H54 (cell line): ENCODE data around the gene ATXN3L.

Experiments
- DNase-seq: peaks from one replicate; pipeline ENCODE4 v3.0.0; 2011; ENCODE audit warnings: low spot score, mixed read lengths; ENCODE audit not compliant: insufficient read length
- FAIRE-seq: peaks from 3 replicates; lab custom pipeline; 2011; peaks lifted over from hg19 to GRCh38; lab: Jason Lieb, UNC
- POLR2A ChIP-seq: IDR thresholded peaks from 2 replicates; pipeline ENCODE4 v1.6.1; 2011; ENCODE audit warnings: low read depth, mild to moderate bottlenecking, low read length

Gene ATXN3L

DNA sequence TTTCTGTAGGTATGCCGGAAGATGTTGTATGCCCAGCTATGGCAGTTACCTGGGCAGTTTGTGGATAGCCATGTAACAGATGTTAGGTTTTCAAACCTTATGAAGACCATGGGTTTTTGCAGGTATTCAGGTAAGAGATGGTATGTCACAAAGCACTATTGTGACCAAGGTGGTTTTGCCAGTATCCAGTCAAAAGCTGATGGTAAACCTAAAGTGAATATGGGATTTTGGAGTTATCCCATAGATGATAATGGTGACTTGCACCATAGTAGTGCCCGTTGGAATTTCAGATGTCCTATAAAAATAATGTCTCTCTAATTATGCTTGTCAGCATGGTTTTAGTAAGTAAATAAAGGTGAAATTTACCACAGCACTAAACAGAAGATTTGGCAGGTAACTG is at the start of gene ATXN3L:
Gene ATXN3L, minus strand, starts transcription at position 101 of the 400 bp plus-strand sequence. CDS start 119 bp downstream, outside the sequence.
- DNase-seq (no peak), FAIRE-seq (no peak)
- no peak for TF ChIP-seq POLR2A

DNA sequence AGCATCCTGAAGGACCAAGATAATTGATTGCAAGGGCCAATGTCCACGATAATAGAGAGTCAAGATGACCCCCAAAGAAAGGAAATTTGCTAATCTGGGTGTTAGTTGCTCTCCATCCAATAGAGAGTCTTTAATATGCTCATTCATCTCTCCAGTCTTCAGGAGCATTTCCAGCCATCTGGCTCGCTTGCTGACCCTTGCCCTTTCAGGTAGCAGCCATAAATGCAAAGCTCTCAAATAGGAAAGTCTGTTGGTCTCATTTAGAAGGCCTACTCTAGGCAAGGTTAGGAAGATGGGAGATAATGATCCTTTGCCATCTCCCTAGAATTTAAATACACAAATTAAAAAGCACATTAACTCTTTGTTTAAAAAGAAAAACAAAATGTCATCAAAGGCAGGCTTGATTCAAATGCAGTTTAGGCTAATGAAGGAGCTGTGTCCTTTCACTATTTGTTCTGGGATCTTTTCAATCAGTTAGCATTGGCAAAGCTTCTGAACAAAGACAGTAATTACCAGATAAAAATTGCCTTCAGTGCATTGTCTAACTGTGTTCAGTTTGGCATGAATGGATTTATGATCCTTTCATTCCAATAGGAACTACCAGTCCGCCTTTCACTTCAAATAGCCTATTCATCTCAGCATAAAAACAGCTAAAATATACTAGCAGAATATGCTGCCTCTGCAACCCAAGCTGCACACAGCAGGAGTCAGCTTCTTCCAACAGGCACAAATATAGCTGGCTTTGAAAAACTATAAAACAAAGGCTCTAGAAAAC is 49.6 kb upstream of the ATXN3L start:
- no peak for TF ChIP-seq POLR2A
- DNase-seq (no peak), FAIRE-seq (no peak)

DNA sequence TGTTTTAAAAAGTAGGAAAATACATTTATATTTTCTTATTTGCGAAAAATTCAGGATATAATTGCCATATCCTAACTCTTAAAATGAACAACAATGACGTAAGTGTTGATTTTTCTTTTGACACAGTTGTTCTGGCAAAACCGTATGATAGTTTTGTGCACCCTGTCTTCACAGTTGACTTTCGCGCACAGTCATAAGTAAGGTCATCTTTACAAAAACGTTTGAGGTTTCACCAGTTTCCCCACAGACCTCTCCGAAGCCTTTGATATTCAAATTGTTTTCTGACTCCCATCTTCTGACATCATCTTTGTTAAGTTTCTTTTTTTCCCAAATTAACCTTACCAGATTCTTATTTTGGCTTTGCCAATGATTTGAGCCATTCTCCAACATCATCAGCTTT is 48.1 kb upstream of the ATXN3L start:
- DNase-seq = no peak
- no peak for TF ChIP-seq POLR2A
- FAIRE-seq = no peak

DNA sequence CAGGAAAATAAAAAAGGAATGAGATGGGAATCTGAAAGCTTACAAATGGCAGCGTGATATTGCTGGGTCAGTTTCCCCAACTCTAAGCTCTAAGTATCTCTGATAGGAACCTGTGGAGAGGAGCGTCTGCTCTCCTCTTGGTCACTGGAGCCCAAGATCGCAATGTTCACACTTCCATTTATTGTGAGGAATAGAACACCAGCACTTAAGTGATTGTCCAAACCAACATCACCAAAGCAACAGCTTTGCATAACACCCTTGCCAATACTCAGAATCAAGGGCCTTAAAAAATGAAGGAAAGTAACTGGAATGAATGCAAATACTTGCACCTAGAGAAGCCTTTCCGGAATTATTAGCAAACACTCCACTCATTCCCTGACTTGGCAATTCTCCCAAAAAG is 46.8 kb upstream of the ATXN3L start:
- no peak for DNase-seq
- no peak for TF ChIP-seq POLR2A
- FAIRE-seq = no peak

DNA sequence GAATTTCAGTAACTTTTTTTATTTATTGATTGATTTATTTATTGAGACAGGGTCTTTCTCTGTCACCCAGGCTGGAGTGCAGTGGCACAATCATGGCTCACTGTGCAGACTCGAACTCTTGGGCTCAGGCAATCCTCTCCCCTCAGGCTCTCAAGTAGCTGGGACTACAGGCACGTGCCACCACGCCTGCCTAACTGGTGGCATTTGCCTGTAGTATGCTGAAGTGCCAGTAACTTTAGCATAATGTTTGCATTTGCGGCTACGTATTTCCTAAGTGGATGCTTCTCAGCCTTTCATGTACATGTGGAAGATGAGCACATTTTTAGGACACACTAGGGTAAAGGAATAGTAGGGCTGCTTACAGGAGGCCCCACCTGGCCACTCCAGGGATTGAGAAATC is 45.3 kb upstream of the ATXN3L start:
- no peak for TF ChIP-seq POLR2A
- no peak for FAIRE-seq

DNA sequence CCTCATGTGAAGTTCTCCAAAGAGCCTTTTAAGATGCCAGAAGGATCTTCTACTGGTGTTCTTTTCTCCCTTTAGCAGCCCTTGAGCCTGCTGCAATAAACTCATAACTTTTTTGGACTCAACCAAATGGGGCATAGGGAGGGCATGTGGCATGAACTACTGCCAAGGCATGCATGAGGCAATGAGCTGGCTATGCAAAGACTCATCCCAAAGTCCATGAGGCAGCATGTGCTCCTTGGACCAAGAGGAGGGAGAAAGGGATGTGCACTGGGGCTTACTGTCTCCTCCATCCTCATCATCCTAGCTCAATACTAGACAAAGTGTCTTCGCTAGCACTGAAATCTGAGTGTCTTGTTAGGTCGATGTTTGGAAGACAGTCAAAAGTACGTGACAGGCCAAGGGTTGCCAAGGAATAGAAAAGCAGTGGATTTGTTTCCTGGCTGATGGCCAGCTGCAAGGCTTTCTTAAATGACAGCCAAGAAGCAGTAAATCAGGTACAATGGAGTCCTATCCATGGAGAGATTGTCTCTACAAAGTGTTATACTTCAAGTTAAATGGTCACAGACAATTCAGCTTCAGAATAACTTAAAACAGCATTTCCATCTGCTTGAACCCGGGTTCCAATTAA is 44.5 kb upstream of the ATXN3L start:
- DNase-seq (no peak), FAIRE-seq (no peak)
- TF ChIP-seq POLR2A = no peak

More for the DNA sequence above, 45.3 kb upstream of the ATXN3L start:
- DNase-seq = no peak

DNA sequence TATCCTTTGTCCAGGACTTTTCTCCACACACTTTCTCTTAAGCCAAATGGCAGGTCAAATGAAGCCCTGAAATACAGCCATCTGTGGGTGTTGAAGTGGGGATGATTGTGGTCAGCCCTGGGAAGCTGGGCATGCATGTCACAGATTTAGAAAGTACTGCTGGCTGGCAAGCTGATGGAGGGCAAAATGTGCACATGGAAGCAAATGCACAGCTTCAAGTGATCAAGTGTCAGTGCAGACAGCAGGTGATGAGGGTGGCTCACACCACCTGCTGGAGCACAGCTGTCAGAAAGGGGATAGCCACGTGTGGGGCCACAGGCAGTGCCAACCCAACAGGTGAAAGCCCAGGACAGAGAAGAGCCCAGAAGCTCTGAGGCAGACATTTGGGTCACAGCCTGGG is 40.3 kb upstream of the ATXN3L start:
- no peak for TF ChIP-seq POLR2A
- FAIRE-seq = no peak
- no peak for DNase-seq

DNA sequence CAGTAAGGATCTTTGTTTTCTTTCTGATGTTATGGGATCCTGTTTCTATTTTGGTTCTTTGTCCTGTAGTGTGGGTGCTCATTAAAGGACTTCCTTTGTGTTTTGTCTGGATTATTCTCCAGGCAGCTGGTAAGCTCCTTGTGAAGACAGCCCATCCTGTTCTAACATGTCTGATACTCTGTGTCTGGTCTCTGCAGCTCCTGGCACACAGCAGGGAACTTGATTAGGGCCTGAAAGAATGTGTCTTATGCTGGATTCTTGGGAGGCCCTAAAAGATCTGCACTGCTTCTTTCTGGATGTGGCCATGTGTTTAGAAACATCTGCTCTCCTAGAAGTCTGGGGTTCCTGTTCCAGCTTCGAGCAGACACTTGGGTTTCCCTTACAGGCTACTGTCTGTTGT is 38.1 kb upstream of the ATXN3L start:
- TF ChIP-seq POLR2A = no peak
- no peak for DNase-seq
- FAIRE-seq = no peak

DNA sequence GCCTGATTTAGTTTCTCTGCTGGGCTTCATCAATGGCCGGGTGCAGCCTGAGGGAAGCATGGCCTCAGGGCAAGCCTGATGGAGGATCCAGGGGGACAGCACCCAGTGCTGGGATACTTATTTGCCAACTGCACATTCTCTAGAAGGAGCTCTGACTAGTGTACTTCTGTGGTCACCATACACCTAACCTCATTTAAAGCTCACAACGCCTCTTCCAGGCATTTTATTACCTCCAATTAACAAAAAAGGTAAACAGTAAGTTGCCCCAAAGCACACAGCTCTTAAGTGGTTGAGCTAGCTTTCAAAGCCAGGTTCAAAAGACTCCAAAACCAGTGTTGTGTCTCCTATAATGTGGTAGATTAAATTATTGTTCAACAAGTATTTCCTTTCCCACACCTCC is 26.8 kb upstream of the ATXN3L start:
- TF ChIP-seq POLR2A = no peak
- DNase-seq (no peak), FAIRE-seq (no peak)

DNA sequence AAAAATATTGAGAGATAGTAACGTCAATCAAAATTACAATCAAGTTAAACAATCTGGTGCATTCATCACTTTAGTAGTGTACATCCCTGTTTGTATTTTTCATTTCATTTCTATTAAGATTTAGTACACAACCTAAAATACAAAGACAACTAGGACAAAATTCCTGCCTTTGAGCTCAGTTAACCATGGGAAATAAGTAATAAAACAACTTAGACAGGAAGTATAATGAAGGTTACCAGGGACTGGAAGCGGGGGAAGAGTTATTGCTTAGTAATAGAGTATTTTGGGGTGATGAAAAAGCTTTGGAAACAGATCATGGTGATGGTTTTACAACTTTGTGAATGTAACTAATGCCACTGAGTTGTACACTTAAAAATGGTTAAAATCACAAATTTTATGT is 25.6 kb upstream of the ATXN3L start:
- no peak for FAIRE-seq
- TF ChIP-seq POLR2A = no peak

DNA sequence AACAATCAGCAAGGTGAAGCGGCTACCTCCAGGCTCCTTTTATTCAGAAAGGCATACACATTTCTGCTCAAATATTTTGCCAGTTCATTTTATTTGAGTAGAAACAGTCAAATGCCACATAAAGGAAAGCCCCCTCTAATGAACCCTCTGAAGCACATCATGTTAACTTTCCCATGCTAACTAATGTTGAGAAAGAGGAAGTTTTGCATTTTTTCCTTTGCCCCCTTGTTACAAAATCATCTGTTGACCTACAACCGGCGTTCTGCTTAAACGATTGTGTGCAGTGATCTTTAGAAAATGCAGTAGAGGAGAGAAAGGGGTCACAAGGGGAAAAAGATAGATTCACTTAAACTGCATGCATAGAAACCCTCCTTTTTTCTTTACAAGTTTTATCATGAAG is 25.2 kb upstream of the ATXN3L start:
- DNase-seq = no peak
- no peak for TF ChIP-seq POLR2A
- FAIRE-seq = no peak

More for the DNA sequence above, 25.6 kb upstream of the ATXN3L start:
- DNase-seq = no peak

DNA sequence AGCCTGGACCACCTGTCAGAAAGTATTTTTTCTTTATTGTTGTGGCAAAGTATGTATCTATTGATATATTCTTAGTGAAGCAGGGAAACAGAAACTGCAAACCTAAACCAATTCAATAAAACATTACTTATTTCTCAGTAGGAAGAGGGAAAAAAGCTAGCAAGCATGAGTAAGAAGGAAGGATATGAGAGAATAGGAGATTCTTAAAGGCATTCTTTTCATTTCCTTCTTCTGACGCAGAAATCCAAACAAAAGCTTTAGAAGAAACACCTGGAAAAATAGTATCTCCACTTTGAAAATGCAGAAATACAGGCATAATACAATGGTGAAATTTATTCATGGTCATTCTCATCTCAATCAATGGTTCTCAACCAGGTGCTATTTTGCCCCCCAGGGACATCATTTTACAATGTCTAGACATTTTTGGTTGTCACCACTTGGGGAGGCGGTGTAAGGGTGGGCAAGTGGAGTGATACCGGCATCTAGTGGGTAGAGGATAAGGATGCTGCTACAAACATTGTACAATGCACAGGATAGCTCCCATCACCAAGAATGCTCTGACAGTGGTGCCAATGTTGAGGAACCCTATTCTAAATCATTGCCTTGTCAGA is 21.7 kb upstream of the ATXN3L start:
- DNase-seq (no peak), FAIRE-seq (no peak)
- no peak for TF ChIP-seq POLR2A

DNA sequence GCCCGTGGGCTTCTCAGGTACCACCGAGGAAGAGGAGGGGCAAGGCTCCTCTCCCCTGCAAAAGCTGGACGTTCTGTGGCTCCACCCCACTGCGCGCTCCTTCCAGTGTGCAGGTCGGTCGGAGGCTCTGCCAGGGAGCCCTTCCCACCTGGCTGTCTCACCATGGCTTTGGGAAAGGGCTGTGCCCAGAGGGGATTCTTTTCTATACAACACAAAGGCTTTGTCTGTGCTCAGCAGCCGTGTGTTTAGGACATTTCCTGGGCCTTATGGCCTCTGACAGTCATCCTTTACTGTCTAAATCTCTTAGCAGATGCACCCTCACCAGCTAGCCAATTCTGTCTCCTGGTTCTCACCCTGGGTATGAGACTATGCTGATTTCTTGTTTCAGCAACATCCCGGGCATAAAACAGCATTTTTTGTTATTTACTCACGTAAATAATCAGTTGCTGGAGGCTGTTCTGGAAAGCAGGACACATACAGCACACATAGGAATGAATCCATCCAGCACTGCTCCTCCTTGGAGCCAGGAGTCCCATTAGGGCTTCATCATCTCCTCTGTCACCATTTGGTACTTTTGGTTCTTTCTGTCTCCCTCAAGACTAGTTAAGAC is 20.4 kb upstream of the ATXN3L start:
- no peak for DNase-seq
- no peak for FAIRE-seq
- TF ChIP-seq POLR2A = no peak

DNA sequence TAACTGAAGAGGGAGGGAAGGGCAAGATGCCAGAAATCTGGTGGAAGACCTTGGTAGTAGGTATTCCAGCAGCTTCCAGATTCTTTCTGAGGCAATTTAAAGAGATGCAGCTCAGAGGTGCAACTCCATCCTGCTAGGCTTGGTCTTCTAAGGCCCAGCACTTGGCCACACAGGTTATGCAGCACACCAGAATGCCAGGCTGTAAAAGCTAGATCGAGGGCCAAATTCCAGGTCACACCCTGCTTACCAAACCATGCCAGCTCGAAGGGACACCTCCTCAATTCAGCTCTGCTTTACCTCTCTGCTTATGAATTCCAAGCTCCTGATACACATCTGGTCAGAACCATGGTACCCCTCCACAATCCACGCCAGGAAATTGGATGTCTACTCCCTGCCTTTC is 19.8 kb upstream of the ATXN3L start:
- no peak for FAIRE-seq
- no peak for TF ChIP-seq POLR2A
- DNase-seq = no peak
